NCI-H2196 (cell line): Measurements from ENCODE around the gene SLC12A6.
"Not testable (repeated sequence)": the region's sequence is repeated elsewhere in the genome, so short reads cannot be mapped to it uniquely, and the experiment has no call there.

Experiments used
- DNase-seq: peaks from one replicate; lab custom pipeline; 2025; ENCODE audit not compliant: unreplicated experiment; lab: John Stamatoyannopoulos, UW

Gene SLC12A6

DNA sequence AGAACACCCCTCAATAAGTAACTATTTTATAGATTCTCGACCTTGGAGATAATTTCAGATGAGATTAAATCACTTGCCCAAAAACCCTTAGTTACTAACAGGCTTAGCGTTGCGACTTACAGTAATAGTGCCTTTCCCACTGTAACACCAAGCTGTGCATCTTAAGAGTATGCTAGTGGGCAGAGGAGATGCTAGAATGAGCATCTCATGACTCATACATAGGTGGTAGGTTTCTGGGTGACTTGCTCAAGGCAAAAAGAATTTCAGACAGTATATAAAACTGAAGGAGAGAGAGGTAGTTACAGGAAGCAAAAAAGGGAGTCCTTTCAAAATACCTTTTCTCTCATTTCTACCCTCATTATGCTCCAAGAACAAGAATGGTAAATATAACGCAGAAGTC is 131.6 kb downstream of the SLC12A6 start:
- no peak for DNase-seq

DNA sequence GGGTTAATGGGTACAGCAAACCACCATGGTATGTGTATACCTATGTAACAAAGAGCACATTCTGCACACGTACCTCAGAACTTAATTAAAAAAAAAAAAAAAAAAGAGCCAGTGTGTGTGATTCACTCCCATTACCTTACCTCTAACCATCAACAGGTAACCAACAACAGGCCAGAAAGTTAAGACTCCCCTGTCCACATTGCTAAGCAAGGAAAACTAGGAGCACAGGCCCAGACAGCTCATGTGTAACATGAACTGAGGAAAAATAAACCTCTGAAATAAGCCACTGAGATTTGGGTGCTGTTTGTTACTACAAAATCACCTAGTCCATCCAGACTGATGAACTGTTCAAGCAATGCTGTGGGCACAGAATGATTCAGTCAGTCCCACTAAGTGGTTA is 133.6 kb downstream of the SLC12A6 start:
- no peak for DNase-seq

DNA sequence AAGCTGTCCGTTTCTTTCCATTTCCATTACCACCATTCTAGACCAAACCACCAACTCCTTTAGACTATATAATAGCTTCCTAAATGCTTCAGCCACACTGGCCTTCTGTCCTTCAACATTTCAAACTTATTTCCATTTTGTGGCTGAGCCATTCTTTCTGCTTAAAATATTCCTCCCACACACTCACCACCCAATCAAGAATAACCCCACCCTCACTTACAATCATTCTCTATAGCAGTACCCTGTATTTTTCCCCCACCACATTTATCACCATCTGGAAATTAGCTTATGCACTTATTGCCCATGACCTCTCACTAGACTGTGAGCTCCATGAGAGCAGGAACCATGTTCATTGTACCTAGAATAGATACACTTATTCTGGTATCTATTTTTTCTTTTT is 134.3 kb downstream of the SLC12A6 start:
- DNase-seq = no peak

DNA sequence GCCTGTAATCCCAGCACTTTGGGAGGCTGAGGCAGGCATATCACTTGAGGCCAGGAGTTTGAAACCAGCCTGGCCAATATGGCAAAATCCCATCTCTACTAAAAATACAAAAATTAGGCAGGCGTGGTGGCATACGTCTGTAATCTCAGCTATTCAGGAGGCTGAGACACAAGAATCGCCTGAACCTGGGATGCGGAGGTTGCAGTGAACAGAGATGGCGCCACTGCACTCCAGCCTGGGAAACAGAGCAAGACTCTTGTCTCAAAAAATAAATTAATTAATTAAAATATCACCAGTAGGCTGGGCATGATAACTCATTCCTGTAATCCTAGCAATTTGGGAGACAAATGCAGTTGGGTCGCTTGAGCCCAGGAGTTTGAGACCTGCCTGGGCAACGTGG is 144.3 kb downstream of the SLC12A6 start:
- not testable (repeated sequence) for DNase-seq

DNA sequence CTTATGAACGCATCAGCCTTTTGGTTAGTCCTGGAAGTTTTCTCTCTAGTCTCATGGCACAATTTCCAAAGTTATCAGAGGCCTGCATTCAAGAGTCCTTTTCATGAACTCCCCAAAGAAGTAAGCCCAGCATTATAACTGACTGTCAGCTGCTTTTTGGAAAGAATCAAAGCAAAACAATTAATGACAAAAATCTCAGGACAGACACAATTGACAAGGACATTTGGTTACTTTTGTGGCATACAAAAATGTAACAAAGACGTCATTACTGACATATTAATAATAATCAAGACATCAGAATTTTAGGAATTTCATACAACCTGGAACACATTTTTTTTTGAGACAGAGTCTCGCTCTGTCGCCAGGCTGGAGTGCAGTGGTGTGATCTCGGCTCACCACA is 148.9 kb downstream of the SLC12A6 start:
- no peak for DNase-seq

DNA sequence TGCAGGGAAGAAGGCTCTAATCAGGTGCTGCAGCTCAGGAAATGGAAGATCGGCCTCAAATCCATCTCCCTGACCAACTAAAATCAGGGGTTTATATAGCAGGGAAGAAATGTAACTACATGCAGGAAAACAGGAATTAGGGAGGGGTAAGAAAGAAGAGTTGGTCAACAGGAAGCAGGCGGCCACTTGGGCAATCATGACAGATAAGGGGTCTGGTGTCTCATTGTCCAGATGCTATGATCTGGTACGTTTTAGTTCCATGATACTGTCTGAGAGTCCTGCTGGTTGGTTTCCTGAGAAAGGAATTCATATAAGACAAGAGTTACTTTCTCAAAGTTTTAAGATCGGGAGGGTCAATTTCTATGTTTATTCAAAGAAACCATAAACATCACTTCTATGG is 151.9 kb downstream of the SLC12A6 start:
- no peak for DNase-seq

DNA sequence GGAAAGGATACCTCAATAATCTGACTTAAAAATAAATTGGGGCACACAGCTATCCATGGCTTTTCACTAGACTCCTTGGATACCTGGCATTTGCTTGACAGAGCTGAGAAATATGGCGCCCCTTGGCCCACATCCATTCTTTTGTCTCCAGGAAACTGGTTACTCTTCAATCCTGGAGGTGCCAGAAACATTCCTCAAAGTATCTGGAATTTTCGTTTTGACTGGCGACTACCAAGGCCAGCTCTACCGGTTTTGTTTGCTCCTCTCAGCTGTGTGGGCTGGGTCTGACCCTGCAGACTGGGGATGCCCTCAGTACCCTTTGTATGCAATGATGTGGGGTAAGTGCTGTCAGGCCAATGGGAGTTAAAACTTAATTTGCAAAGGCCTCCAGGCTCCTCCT is 154.6 kb downstream of the SLC12A6 start:
- no peak for DNase-seq
